Gastrocnemius medialis (tissue), 4 donors: ENCODE measurements around the gene PCCA.

Experiments used
- CTCF ChIP-seq, 5 experiments: fragments of 450-650 bp in 3 of 5; fragments of 200-600 bp in 2 of 5; sonication (generic) in 2 of 5; IDR thresholded peaks in 4 of 5; conservative IDR thresholded peaks in 1 of 5; 1 replicate in 4 of 5; 2 replicates in 1 of 5; pipeline ENCODE4 v1.5.1; 2016 to 2019; ENCODE audit warnings: antibody characterized with exemption in 5 of 5, mild to moderate bottlenecking in 3 of 5, moderate library complexity in 3 of 5
- POLR2A ChIP-seq, 2 donors: fragments of 450-650 bp; IDR thresholded peaks; one replicate each; pipeline ENCODE4 v1.6.1; 2017; ENCODE audit warnings: antibody characterized with exemption in 2 of 2, mild to moderate bottlenecking in 2 of 2, moderate library complexity in 2 of 2

- TF ChIP-seq POLR2A (IDR thresholded peaks at IDR 0.05) (no peak), CTCF (IDR thresholded peaks at IDR 0.05 in 4 of 5, conservative IDR thresholded peaks at IDR 0.05 in 1 of 5) (no peak)
Observed at GRCh38 chr13:100394005-100394695, 305.3 kb downstream of the PCCA start.
